GM21360 (cell line): ENCODE data around the gene MLST8.

Experiments used
- ATAC-seq: cut with Tn5 transposase; IDR thresholded peaks from one replicate; pipeline ENCODE4 v1.9.1; 2021; ENCODE audit warnings: mild to moderate bottlenecking, moderate library complexity; ENCODE audit not compliant: unreplicated experiment

The MLST8 gene

DNA sequence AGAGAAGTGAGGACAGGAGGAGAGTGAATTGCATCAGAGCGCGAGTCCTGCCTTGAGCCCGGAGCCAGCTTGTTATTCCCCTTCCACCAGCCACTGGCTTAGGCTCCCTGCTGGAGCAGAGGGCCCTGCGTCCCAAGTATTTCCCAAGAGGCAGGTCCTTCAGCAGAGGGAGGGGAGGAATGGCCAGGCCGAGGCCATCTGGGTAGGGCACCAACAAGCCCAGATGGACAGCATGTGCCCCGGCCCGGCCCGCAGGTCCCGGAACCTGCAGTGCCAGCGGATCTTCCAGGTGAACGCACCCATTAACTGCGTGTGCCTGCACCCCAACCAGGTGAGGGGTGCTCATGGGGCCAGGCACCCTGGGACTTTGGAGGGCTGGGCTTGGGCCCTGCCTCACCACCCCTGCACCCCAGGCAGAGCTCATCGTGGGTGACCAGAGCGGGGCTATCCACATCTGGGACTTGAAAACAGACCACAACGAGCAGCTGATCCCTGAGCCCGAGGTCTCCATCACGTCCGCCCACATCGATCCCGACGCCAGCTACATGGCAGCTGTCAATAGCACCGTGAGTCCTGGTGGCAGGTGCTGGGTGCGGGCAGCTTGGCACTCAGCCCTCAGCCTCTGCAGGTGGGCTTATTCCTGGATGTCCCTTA lies 1.7 kb downstream of the MLST8 start:
- no peak for ATAC-seq

GRCh38 chr16:2207872-2208271 lies 2.6 kb downstream of the MLST8 start:
- no peak for ATAC-seq

DNA sequence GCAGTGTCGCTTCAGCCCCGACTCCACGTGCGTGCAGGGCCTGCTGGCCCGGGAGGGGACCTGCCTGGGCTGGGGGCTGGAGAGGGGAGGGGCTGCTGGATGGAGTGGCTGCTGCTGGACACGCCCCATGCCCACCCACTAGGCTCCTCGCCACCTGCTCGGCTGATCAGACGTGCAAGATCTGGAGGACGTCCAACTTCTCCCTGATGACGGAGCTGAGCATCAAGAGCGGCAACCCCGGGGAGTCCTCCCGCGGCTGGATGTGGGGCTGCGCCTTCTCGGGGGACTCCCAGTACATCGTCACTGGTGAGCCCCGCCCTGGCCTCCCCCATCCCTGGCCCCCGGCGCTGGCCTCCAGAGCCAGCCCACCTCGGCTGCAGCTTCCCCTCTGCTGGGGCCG lies 3.1 kb downstream of the MLST8 start:
- no peak for ATAC-seq

DNA sequence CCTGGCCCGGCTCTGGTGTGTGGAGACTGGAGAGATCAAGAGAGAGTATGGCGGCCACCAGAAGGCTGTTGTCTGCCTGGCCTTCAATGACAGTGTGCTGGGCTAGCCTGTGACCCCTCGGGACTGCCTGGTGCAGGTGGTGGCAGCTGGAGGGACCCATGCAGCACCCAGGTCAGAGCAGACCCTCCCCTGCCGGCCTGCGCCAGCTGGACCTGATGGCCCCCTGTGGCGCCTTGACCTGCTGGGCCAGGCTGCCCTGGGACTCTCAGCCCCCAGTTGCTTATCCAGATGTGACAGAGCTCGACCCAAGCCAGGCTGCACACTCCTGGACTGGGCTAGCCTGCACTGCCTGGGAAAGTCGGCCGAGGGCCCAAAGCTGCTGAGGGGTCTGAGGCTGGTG lies 3.5 kb downstream of the MLST8 start:
- ATAC-seq, result no peak

DNA sequence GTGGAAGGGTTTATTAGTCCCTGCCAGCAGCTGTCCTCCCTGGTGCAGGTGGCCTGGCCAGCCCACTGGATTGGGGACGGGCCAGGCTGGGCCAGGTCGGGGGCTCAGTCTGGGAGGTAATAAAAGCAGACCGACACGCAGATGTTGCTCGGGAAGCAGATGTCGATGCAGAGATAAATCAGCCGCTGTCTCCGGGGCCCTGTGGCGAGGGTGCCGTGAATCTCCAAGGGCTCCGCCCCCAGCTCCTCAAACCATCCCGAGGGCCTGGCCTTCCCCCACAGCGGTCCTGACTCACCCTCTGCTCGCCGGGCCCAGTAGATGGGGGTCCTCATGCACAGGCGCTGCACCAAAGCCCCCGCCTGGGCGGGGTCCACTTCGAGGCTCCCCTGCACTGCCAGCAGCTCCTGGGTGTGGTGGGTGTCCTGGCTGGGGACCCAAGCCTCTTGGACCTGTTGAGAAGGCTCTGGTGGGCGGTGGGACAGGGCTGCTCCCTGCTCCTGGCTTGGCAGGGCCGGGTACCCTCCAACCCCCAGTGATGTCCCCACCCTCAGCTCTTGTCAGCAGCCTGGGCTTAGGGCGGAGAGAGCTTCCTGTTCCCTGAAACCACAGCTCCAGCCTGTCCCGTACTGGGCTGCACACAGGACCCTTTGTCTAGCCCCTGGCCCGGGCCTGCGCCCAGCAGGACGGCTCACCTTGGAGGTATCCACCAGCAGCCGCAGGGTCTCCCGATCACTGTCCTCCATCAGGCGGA lies 4.2 kb downstream of the MLST8 start:
- ATAC-seq, result no peak

DNA sequence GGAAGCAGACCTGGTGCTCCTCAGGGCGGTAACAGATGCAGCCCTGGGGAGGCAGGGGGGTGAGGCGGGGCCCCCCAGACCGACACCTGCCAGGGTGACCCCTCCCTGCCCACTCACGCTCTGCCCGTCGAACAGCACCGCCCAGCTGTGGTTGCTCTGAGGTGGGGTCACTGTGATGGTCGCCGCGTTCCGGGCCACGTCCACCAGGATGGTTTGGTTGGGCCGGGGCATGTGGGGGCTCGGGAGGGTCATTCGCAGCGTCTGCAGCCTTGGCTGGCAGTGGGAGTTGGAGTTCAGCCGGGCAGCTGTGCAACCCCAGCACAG lies 4.7 kb downstream of the MLST8 start:
- ATAC-seq, result no peak

DNA sequence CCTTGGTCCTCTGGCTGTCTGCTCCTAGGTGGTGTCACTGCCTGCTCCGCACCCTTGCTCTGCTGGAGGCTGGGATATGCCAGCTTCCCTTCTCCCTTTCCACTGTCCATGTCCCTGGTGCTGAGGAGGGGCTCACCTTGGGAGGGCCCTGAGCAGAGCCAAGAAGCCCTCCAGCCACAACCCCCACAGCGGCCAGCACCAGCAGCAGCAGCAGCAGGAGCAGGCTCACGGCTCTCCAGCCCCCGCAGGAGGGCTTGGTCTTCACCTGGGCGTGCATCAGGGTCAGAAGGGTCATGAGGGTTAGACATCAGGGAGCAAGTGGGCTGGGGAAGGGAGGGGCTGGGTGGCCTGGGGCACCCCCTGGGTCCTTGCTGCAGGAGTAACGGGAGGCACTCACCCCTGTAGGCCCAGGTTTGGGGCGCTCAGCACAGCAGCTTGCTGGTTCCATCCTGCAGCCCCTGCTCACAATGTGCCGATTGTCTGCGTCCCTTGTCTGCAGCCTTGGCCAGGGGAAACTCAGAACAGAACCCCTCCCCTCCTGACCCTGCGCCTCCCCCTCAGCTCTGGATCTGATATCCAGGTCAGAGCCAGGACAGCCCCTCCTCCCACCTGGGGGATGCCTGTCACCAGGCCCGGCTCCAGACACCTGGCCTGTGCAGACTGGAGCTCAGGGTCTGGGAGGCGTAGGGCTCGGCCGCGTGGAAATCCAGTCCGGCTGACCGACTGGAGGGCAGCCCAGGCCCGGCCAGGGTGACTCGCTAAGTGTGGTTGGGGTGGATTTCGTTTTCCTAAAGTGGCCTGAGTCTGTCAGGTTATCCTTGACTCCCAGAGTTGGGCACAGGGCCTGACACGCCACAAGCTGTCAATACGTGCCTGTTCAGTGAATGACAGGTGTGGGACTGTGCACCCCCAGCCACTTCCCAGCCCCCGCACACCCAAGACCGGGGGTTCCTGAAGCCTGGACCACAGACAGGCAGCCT lies 5.4 kb downstream of the MLST8 start, which contains the start of gene BRICD5:
TSS of gene BRICD5 (minus strand) at position 478 of the 980 bp plus-strand sequence. CDS start at position 448, 30 bp downstream.
- no peak for ATAC-seq

DNA sequence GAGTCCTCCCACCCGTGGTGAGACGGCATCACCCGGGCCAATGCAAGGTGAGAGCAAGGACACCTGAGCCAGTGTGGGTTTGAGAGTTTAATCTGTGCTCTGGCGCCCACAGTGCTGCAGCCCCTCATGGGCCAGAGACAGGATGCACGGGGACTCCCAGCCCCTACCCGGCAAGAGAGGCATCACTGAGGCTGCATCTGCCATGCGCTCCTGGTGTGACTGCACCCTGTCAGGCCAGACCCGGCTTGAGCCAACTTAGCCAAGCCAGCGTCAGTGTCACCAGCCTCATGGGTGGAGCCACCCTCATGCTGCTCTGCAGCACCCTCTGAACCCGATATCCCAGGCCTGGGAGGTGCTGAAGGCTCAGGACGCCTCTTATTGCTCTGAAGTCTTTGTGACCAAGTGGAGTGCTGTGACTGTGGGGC lies 6.7 kb downstream of the MLST8 start:
- no peak for ATAC-seq

DNA sequence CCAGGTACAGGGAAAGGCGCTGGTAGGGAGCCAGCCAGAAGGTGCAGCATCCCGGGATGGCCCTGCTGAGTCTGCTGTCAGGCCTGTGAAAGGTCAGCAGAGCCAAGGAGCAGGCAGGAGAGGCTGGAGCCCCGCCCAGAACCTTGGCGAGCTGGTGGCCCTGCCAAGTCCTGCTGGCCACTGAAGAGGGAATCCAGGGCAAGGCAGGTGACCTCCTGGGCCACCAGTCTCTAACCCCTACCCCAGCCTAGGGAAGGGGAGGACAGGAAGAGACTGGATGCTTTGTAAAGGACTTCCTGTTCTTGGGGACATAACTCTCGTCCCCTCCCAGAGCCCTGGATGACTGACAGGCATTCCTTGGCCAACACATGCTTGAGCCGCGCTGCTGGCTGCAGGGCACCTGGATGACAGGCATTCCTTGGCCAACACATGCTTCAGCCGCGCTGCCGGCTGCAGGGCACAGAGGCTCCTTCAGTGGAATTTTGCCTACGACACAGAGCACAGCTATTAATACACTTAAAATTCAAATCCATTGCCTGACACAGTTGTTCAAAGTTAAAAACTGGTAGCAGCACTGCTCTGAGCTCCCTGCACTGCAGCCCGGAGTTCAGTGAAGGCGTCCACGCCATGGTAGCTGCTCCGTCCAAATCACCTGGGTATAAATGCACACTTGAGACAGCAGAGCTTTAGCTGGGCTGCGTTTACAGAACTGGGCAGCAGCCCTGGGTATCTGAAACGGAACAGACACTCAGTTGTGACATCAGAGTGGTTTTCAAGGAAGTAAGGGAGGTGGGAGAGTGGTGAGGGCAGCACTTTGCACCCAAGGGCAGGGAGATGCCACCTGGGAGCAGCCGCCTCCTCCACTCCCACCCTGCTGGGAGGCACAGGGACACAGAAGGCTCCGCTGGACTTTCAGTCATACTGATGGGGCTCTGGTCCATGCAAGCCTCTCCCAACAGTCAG lies 7.4 kb downstream of the MLST8 start:
- no peak for ATAC-seq

DNA sequence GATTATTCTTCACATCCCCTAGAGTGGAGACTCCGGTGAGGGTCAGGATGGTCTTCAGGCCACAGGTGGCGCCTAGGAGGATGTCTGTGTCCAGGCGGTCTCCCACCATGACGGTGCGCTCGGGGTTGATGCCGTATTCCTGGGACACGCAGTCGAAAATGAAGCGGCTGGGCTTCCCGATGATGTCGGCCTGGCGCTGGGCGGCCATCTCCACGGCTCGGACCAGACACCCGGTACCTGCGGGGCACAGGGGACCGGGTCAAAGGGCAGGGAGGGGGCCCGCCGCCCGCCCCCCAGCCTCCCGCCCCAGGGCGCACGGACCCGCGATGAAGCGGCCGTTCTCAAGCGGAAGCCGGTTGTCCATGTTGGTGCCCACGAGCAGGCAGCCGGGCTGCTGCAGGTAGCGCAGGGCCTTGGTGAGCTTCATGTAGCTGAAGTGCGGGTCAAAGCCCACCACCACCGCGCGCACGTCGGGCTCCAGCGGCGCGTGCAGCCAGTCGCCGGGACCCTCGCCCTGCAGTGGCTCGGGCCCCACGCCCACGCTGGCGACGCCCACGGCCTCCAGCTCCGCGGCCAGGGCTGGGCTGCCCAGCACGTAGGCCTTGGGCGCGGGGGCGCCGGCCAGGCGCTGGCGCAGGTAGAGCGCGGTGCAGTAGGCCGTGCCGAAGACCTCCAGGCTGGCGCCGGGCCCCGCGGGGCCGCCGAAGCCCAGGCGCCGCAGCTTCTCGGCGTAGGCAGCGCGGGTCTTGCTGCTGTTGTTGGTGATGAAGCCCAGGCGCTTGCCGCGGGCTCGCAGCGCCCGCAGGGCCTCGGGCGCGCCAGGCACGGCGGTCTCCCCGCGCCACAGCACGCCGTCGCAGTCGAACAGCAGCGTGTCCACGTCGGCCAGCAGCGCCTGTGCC lies 8.8 kb downstream of the MLST8 start:
- ATAC-seq, result peak; percentile 2

- ATAC-seq, result peak; percentile 75
These were observed 9.4 kb downstream of the MLST8 start, which contains the start of gene PGP for GRCh38 chr16:2214719-2214968. PGP (minus strand) TSS chr16:2214840; CDS start chr16:2214777, 63 bp downstream.

DNA sequence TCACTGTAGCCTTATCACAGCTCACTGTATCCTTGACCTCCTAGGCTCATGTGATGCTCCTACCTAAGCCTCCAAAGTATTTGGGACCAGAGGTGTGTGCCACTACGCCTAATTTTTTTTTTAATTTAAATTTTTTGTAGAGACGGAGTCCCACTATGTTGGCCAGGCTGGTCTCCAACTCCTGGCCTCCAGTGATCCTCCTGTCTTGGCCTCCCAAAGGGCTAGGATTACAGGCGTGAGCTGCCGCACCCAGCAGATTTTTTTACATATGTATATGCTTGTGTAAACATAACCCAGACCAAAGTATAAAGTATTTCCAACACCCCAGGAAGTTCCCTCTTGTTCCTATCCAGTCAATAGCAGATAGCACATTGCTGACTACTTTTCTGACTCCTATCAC lies 11.1 kb downstream of the MLST8 start:
- no peak for ATAC-seq

DNA sequence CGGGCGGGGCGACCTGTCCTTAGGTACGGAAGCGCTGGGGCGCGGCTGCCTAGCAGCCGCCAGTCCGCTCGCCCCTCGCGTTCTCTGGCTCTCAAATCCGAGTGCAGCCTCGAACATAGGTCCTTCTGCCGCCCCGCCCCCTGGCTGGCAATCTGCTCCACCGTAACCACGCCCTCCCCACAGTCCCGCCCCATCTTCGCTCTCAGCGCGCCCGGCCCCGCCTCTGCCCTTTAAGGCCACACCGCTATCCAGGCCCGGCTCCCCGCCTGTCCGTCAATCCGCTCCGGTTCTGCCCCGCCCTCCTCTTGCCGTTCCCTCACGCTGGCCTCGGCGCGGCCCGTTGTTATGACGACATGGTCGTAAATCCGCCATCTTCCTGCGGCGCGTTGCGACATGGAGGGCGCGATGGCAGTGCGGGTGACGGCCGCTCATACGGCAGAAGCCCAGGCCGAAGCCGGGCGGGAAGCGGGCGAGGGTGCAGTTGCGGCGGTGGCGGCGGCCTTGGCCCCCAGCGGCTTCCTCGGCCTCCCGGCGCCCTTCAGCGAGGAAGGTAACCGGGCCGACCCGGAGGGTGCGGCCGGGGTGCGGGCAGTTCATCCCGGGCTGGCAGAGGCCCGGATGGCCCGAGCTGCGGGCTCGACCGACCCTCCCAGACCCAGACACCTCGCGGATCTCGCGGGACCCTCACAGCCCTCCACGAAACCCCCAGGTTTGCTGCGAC lies 18.1 kb downstream of the MLST8 start, which contains the start of gene E4F1:
TSS of gene E4F1 (plus strand) at position 371 of the 721 bp plus-strand sequence. CDS start at position 394, 23 bp downstream.
- ATAC-seq, result peak; percentile 85

GRCh38 chr16:2223942-2224486 lies 18.8 kb downstream of the MLST8 start:
- peak; percentile 20 for ATAC-seq

DNA sequence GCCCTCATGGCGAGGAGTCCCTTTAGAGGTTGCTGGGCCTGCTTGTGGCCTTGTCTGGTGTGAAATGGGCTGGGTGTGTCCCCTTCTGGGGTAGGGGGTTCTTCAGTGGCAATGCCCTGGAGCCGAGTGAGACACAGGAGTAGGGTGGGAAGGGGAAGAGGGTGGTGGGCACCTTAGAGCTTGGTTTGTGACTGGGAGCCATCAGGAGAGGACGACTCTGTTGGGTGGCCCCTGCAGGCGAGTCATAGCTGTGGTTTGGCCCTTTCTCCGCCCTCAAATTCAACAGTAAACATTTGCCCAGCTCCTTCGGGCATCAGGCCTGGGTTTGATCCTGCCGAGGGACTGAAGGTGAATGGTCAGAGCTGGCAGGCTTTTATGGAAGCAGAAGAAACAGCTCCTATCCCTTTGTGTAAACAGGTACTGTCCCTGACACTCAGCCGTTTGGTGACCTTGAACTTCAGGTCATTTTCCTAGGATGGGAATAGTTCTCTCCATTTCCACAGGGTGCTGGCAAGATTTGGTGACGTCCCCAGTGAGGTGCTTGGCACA lies 21.1 kb downstream of the MLST8 start:
- no peak for ATAC-seq

DNA sequence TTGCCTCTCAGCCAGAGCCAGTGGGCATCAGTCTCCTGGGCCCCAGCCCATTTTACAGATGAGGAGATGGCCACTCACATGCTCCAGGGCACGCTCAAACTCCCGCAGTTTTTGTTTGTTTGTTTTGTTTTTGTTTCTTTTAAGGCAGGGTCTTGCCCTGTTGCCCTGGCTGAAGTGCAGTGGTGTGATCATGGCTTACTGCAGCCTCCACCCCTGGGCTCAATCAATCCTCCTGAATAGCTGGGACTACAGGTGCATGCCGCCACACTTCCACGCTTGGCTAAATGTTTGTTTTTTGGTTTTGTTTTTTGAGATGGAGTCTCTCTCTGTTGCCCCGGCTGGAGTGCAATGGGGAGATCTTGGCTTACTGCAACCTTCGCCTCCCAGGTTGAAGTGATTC lies 21.7 kb downstream of the MLST8 start:
- no peak for ATAC-seq

- no peak for ATAC-seq
These were observed 23.0 kb downstream of the MLST8 start for GRCh38 chr16:2228161-2228824.

DNA sequence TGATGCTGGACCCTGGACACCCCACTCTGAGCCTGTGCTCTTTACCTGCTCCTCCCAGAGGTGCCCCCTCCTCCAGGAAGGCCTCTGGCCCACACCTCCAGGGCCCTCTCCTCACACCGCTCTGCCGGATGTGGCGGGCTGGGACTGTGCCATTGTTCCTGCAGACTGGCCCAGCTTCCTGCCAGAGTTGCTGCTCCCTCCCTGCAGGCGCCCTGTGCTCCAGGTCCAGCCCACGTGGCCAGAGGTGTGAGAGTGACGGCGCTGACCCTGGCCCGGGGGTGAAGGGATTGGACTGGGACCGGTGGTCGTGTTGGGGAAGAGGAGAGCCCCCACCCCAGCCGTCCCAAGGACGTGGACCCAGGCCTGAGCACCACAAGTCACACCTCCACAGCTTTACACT lies 23.8 kb downstream of the MLST8 start:
- ATAC-seq, result no peak
